HepG2 (cell line): Measurements from ENCODE around the gene PEX11G. TPM values are rescaled to one million over a fixed set of nuclear protein-coding genes. Genes with fewer than 3 reads are reported as not detected.

Experiments
- KMT2B ChIP-seq: IDR thresholded peaks from 2 replicates; pipeline ENCODE4 v1.6.1; 2016; ENCODE audit warnings: missing genetic modification reagents, missing compliant biosample characterization
- RFXAP ChIP-seq: sonication (generic); formaldehyde crosslinking; IDR thresholded peaks from 2 replicates; pipeline ENCODE4 v1.4.0; 2020; ENCODE audit warnings: missing genetic modification reagents, borderline replicate concordance
- TEAD3 ChIP-seq: optimal IDR thresholded peaks from 2 replicates; pipeline ENCODE3; 2016; ENCODE audit warnings: borderline replicate concordance
- TRIM24 ChIP-seq: sonication (generic); formaldehyde crosslinking; IDR thresholded peaks from 2 replicates; pipeline ENCODE4 v1.8.0; 2022; ENCODE audit warnings: mild to moderate bottlenecking, missing genetic modification reagents
- UBTF ChIP-seq: sonication (generic); formaldehyde crosslinking; IDR thresholded peaks from 2 replicates; pipeline ENCODE4 v1.4.0; 2020; ENCODE audit warnings: mild to moderate bottlenecking, missing genetic modification reagents
- YEATS2 ChIP-seq: sonication (generic); formaldehyde crosslinking; IDR thresholded peaks from 2 replicates; pipeline ENCODE4 v1.4.0; 2020; ENCODE audit warnings: missing genetic modification reagents, borderline replicate concordance
- ZBTB7A ChIP-seq: sonication (generic); formaldehyde crosslinking; IDR thresholded peaks from 2 replicates; pipeline ENCODE4 v1.8.0; 2022; ENCODE audit warnings: mild to moderate bottlenecking, missing genetic modification reagents
- ZFP36 ChIP-seq: fragments of 150-350 bp; IDR thresholded peaks from 2 replicates; pipeline ENCODE4 v1.6.1; 2018; ENCODE audit warnings: borderline replicate concordance, low read length, low read depth; ENCODE audit not compliant: partially characterized antibody
- ZMYM2 ChIP-seq: sonication (generic); formaldehyde crosslinking; IDR thresholded peaks from 2 replicates; pipeline ENCODE4 v1.8.0; 2022; ENCODE audit warnings: mild to moderate bottlenecking, missing genetic modification reagents
- ZNF160 ChIP-seq: sonication (generic); formaldehyde crosslinking; IDR thresholded peaks from 2 replicates; pipeline ENCODE4 v1.8.0; 2022; ENCODE audit warnings: mild to moderate bottlenecking, inconsistent platforms, missing genetic modification reagents
- ZNF703 ChIP-seq: sonication (generic); formaldehyde crosslinking; IDR thresholded peaks from 2 replicates; pipeline ENCODE4 v1.5.1; 2020; ENCODE audit warnings: missing genetic modification reagents, mild to moderate bottlenecking, moderate library complexity, borderline replicate concordance
- ZNF83 ChIP-seq: sonication (generic); formaldehyde crosslinking; IDR thresholded peaks from 2 replicates; pipeline ENCODE4 v1.4.0; 2020; ENCODE audit warnings: missing genetic modification reagents, mild to moderate bottlenecking, borderline replicate concordance
- polyA plus RNA-seq, 8 experiments: library from polyadenylated mRNA; depleted of rRNA in 3 of 8; stranded (reverse) in 7 of 8; unstranded in 1 of 8; fragments of >200 nt; fragmentation: Illumina TruSeq in 4 of 8; extraction: Trizol in 4 of 8; gene quantifications; 2 replicates each; pipeline versions ENCODE4 v1.2.1 to v1.2.3, GENCODE V29; 2011 to 2016; ENCODE audit warnings: low read depth in 4 of 8, missing spikeins in 1 of 8, mixed read lengths in 1 of 8; ENCODE audit not compliant: insufficient read depth in 1 of 8
- total RNA-seq, 5 experiments: library from RNA; depleted of rRNA; stranded (reverse); fragments of >200 nt; fragmentation: Illumina TruSeq; extraction: Trizol; gene quantifications; 2 replicates each; pipeline ENCODE4 v1.2.3, GENCODE V29; 2016; ENCODE audit warnings: low read depth in 1 of 5
- TF ChIP-seq, protein P1 (sequence below): sonication (generic); formaldehyde crosslinking; IDR thresholded peaks from 2 replicates; pipeline ENCODE4 v1.4.0; 2020; ENCODE audit warnings: missing genetic modification reagents, borderline replicate concordance
- TF ChIP-seq, protein P2 (sequence below): sonication (generic); formaldehyde crosslinking; IDR thresholded peaks from 2 replicates; pipeline ENCODE4 v1.5.0; 2020; ENCODE audit warnings: missing genetic modification reagents, mild to moderate bottlenecking, borderline replicate concordance
- TF ChIP-seq, protein P3 (sequence below): sonication (generic); formaldehyde crosslinking; IDR thresholded peaks from 2 replicates; pipeline ENCODE4 v1.5.0; 2020; ENCODE audit warnings: mild to moderate bottlenecking, missing genetic modification reagents, moderate library complexity
- TF ChIP-seq, protein P4 (sequence below): sonication (generic); formaldehyde crosslinking; IDR thresholded peaks from 2 replicates; pipeline ENCODE4 v1.4.0; 2020; ENCODE audit warnings: missing genetic modification reagents, borderline replicate concordance
- TF ChIP-seq, protein P5 (sequence below): sonication (generic); formaldehyde crosslinking; IDR thresholded peaks from 2 replicates; pipeline ENCODE4 v1.4.0; 2020; ENCODE audit warnings: missing genetic modification reagents, borderline replicate concordance

PEX11G gene
- total and polyA plus RNA-seq, 2 of the 13 experiments (the other 11 are each of a cell fraction or from before 2014, with no cell fraction given), result not detected

- TF ChIP-seq, protein P1, sequence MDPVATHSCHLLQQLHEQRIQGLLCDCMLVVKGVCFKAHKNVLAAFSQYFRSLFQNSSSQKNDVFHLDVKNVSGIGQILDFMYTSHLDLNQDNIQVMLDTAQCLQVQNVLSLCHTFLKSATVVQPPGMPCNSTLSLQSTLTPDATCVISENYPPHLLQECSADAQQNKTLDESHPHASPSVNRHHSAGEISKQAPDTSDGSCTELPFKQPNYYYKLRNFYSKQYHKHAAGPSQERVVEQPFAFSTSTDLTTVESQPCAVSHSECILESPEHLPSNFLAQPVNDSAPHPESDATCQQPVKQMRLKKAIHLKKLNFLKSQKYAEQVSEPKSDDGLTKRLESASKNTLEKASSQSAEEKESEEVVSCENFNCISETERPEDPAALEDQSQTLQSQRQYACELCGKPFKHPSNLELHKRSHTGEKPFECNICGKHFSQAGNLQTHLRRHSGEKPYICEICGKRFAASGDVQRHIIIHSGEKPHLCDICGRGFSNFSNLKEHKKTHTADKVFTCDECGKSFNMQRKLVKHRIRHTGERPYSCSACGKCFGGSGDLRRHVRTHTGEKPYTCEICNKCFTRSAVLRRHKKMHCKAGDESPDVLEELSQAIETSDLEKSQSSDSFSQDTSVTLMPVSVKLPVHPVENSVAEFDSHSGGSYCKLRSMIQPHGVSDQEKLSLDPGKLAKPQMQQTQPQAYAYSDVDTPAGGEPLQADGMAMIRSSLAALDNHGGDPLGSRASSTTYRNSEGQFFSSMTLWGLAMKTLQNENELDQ, result peak; percentile 82; the same call in 1 of the 2 replicates
- TF ChIP-seq RFXAP (no peak), TEAD3 (peak; percentile 12), ZBTB7A (CRISPR knock-in tag) (no peak; the same call in 1 of the 2 replicates), ZNF160 (no peak), ZNF83 (CRISPR knock-in tag) (0 out of 2 replicates have a peak, but pooled peaks have one; percentile 51), ZNF703 (CRISPR knock-in tag) (no peak), UBTF (CRISPR knock-in tag) (no peak), KMT2B (CRISPR knock-in tag) (peak; percentile 43; the same call in 1 of the 2 replicates), ZFP36 (no peak), YEATS2 (CRISPR knock-in tag) (peak; percentile 41; the same call in 1 of the 2 replicates), ZMYM2 (CRISPR knock-in tag) (no peak), TRIM24 (CRISPR knock-in tag) (no peak)
- TF ChIP-seq, protein P2, sequence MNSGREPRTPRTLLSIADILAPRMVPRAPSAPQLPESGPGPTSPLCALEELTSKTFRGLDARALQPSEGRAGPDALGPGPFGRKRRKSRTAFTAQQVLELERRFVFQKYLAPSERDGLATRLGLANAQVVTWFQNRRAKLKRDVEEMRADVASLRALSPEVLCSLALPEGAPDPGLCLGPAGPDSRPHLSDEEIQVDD, result no peak
- TF ChIP-seq, protein P3, sequence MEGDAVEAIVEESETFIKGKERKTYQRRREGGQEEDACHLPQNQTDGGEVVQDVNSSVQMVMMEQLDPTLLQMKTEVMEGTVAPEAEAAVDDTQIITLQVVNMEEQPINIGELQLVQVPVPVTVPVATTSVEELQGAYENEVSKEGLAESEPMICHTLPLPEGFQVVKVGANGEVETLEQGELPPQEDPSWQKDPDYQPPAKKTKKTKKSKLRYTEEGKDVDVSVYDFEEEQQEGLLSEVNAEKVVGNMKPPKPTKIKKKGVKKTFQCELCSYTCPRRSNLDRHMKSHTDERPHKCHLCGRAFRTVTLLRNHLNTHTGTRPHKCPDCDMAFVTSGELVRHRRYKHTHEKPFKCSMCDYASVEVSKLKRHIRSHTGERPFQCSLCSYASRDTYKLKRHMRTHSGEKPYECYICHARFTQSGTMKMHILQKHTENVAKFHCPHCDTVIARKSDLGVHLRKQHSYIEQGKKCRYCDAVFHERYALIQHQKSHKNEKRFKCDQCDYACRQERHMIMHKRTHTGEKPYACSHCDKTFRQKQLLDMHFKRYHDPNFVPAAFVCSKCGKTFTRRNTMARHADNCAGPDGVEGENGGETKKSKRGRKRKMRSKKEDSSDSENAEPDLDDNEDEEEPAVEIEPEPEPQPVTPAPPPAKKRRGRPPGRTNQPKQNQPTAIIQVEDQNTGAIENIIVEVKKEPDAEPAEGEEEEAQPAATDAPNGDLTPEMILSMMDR (CRISPR knock-in tag), result no peak
- TF ChIP-seq, protein P4, sequence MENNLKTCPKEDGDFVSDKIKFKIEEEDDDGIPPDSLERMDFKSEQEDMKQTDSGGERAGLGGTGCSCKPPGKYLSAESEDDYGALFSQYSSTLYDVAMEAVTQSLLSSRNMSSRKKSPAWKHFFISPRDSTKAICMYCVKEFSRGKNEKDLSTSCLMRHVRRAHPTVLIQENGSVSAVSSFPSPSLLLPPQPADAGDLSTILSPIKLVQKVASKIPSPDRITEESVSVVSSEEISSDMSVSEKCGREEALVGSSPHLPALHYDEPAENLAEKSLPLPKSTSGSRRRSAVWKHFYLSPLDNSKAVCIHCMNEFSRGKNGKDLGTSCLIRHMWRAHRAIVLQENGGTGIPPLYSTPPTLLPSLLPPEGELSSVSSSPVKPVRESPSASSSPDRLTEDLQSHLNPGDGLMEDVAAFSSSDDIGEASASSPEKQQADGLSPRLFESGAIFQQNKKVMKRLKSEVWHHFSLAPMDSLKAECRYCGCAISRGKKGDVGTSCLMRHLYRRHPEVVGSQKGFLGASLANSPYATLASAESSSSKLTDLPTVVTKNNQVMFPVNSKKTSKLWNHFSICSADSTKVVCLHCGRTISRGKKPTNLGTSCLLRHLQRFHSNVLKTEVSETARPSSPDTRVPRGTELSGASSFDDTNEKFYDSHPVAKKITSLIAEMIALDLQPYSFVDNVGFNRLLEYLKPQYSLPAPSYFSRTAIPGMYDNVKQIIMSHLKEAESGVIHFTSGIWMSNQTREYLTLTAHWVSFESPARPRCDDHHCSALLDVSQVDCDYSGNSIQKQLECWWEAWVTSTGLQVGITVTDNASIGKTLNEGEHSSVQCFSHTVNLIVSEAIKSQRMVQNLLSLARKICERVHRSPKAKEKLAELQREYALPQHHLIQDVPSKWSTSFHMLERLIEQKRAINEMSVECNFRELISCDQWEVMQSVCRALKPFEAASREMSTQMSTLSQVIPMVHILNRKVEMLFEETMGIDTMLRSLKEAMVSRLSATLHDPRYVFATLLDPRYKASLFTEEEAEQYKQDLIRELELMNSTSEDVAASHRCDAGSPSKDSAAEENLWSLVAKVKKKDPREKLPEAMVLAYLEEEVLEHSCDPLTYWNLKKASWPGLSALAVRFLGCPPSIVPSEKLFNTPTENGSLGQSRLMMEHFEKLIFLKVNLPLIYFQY (CRISPR knock-in tag), result peak; percentile 57; the same call in 1 of the 2 replicates
- TF ChIP-seq, protein P5, sequence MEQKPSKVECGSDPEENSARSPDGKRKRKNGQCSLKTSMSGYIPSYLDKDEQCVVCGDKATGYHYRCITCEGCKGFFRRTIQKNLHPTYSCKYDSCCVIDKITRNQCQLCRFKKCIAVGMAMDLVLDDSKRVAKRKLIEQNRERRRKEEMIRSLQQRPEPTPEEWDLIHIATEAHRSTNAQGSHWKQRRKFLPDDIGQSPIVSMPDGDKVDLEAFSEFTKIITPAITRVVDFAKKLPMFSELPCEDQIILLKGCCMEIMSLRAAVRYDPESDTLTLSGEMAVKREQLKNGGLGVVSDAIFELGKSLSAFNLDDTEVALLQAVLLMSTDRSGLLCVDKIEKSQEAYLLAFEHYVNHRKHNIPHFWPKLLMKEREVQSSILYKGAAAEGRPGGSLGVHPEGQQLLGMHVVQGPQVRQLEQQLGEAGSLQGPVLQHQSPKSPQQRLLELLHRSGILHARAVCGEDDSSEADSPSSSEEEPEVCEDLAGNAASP, result peak; percentile 54; the same call in 1 of the 2 replicates
Measured at GRCh38 chr19:7509625-7510024, 20.8 kb upstream of the PEX11G start (continued).
